GM23338 (cell line): ENCODE results near the gene FBXL19.

Source experiments
- CREB1 ChIP-seq: fragments of 250-450 bp; sonication (Bioruptor Pico); IDR thresholded peaks from 2 replicates; pipeline ENCODE4 v1.5.0; 2020; ENCODE audit warnings: low read depth, mild to moderate bottlenecking, moderate library complexity
- EZH2 ChIP-seq: fragments of 200-600 bp; sonication (generic); IDR thresholded peaks from one replicate; pipeline ENCODE4 v1.8.0; 2017; ENCODE audit warnings: antibody characterized with exemption, mild to moderate bottlenecking, low read depth; ENCODE audit not compliant: unreplicated experiment
- EZH2phosphoT487 ChIP-seq: fragments of 200-600 bp; sonication (generic); IDR thresholded peaks from one replicate; pipeline ENCODE4 v1.8.1; 2018; ENCODE audit warnings: antibody characterized with exemption; ENCODE audit not compliant: unreplicated experiment
- JUNB ChIP-seq: IDR thresholded peaks from one replicate; pipeline ENCODE4 v1.6.1; 2016; ENCODE audit warnings: antibody characterized with exemption; ENCODE audit not compliant: unreplicated experiment
- NANOG ChIP-seq: IDR thresholded peaks from 2 replicates; pipeline ENCODE4 v1.6.1; 2016; ENCODE audit warnings: antibody characterized with exemption, borderline replicate concordance
- POLR2AphosphoS5 ChIP-seq: IDR thresholded peaks from 2 replicates; pipeline ENCODE4 v1.6.1; 2016; ENCODE audit warnings: antibody characterized with exemption, low read depth
- STAT1 ChIP-seq: IDR thresholded peaks from one replicate; pipeline ENCODE4 v1.6.1; 2016; ENCODE audit warnings: antibody characterized with exemption; ENCODE audit not compliant: unreplicated experiment
- ZNF114 ChIP-seq: fragments of 250-450 bp; sonication (Bioruptor Pico); IDR thresholded peaks from 2 replicates; pipeline ENCODE4 v1.5.0; 2020; ENCODE audit warnings: mild to moderate bottlenecking, moderate library complexity
- TF ChIP-seq, protein P1 (sequence below), 2 experiments: fragments of 200-600 bp in 1 of 2; sonication (generic) in 1 of 2; conservative IDR thresholded peaks; 2 replicates each; pipeline versions ENCODE4 v1.5.1 to v1.6.1; 2016 to 2017; ENCODE audit warnings: antibody characterized with exemption in 2 of 2, low read depth in 2 of 2, mild to moderate bottlenecking in 2 of 2, moderate library complexity in 1 of 2
- TF ChIP-seq, protein P2 (sequence below): IDR thresholded peaks from one replicate; pipeline ENCODE4 v1.6.1; 2018; ENCODE audit warnings: antibody characterized with exemption; ENCODE audit not compliant: unreplicated experiment
- TF ChIP-seq, protein P3 (sequence below): IDR thresholded peaks from 2 replicates; pipeline ENCODE4 v1.6.1; 2016; ENCODE audit warnings: antibody characterized with exemption
- TF ChIP-seq, protein P4 (sequence below): fragments of 250-450 bp; sonication (Bioruptor Pico); IDR thresholded peaks from 2 replicates; pipeline ENCODE4 v1.5.0; 2020; ENCODE audit warnings: mild to moderate bottlenecking, moderate library complexity

DNA sequence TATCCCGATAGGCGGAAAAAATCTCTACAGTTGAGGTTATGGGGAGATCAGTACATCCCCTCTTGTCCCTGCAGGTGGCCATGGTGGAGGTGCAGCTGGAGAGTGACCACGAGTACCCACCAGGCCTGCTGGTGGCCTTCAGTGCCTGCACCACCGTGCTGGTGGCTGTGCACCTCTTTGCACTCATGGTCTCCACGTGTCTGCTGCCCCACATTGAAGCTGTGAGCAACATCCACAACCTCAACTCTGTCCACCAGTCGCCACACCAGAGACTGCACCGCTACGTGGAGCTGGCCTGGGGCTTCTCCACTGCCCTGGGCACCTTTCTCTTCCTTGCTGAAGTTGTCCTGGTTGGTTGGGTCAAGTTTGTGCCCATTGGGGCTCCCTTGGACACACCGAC, 29.7 kb downstream of the FBXL19 start:
- TF ChIP-seq, protein P1, sequence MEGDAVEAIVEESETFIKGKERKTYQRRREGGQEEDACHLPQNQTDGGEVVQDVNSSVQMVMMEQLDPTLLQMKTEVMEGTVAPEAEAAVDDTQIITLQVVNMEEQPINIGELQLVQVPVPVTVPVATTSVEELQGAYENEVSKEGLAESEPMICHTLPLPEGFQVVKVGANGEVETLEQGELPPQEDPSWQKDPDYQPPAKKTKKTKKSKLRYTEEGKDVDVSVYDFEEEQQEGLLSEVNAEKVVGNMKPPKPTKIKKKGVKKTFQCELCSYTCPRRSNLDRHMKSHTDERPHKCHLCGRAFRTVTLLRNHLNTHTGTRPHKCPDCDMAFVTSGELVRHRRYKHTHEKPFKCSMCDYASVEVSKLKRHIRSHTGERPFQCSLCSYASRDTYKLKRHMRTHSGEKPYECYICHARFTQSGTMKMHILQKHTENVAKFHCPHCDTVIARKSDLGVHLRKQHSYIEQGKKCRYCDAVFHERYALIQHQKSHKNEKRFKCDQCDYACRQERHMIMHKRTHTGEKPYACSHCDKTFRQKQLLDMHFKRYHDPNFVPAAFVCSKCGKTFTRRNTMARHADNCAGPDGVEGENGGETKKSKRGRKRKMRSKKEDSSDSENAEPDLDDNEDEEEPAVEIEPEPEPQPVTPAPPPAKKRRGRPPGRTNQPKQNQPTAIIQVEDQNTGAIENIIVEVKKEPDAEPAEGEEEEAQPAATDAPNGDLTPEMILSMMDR (conservative IDR thresholded peaks at IDR 0.05; ENCODE audit: low read depth in 2 of 2), result no peak
- TF ChIP-seq POLR2AphosphoS5 (no peak), EZH2 (no peak), NANOG (no peak), JUNB (no peak), STAT1 (no peak), EZH2phosphoT487 (no peak), CREB1 (CRISPR knock-in tag) (no peak), ZNF114 (CRISPR knock-in tag) (no peak)
- TF ChIP-seq, protein P2, sequence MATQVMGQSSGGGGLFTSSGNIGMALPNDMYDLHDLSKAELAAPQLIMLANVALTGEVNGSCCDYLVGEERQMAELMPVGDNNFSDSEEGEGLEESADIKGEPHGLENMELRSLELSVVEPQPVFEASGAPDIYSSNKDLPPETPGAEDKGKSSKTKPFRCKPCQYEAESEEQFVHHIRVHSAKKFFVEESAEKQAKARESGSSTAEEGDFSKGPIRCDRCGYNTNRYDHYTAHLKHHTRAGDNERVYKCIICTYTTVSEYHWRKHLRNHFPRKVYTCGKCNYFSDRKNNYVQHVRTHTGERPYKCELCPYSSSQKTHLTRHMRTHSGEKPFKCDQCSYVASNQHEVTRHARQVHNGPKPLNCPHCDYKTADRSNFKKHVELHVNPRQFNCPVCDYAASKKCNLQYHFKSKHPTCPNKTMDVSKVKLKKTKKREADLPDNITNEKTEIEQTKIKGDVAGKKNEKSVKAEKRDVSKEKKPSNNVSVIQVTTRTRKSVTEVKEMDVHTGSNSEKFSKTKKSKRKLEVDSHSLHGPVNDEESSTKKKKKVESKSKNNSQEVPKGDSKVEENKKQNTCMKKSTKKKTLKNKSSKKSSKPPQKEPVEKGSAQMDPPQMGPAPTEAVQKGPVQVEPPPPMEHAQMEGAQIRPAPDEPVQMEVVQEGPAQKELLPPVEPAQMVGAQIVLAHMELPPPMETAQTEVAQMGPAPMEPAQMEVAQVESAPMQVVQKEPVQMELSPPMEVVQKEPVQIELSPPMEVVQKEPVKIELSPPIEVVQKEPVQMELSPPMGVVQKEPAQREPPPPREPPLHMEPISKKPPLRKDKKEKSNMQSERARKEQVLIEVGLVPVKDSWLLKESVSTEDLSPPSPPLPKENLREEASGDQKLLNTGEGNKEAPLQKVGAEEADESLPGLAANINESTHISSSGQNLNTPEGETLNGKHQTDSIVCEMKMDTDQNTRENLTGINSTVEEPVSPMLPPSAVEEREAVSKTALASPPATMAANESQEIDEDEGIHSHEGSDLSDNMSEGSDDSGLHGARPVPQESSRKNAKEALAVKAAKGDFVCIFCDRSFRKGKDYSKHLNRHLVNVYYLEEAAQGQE, result no peak
- TF ChIP-seq, protein P3, sequence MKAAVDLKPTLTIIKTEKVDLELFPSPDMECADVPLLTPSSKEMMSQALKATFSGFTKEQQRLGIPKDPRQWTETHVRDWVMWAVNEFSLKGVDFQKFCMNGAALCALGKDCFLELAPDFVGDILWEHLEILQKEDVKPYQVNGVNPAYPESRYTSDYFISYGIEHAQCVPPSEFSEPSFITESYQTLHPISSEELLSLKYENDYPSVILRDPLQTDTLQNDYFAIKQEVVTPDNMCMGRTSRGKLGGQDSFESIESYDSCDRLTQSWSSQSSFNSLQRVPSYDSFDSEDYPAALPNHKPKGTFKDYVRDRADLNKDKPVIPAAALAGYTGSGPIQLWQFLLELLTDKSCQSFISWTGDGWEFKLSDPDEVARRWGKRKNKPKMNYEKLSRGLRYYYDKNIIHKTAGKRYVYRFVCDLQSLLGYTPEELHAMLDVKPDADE, result no peak
- TF ChIP-seq, protein P4, sequence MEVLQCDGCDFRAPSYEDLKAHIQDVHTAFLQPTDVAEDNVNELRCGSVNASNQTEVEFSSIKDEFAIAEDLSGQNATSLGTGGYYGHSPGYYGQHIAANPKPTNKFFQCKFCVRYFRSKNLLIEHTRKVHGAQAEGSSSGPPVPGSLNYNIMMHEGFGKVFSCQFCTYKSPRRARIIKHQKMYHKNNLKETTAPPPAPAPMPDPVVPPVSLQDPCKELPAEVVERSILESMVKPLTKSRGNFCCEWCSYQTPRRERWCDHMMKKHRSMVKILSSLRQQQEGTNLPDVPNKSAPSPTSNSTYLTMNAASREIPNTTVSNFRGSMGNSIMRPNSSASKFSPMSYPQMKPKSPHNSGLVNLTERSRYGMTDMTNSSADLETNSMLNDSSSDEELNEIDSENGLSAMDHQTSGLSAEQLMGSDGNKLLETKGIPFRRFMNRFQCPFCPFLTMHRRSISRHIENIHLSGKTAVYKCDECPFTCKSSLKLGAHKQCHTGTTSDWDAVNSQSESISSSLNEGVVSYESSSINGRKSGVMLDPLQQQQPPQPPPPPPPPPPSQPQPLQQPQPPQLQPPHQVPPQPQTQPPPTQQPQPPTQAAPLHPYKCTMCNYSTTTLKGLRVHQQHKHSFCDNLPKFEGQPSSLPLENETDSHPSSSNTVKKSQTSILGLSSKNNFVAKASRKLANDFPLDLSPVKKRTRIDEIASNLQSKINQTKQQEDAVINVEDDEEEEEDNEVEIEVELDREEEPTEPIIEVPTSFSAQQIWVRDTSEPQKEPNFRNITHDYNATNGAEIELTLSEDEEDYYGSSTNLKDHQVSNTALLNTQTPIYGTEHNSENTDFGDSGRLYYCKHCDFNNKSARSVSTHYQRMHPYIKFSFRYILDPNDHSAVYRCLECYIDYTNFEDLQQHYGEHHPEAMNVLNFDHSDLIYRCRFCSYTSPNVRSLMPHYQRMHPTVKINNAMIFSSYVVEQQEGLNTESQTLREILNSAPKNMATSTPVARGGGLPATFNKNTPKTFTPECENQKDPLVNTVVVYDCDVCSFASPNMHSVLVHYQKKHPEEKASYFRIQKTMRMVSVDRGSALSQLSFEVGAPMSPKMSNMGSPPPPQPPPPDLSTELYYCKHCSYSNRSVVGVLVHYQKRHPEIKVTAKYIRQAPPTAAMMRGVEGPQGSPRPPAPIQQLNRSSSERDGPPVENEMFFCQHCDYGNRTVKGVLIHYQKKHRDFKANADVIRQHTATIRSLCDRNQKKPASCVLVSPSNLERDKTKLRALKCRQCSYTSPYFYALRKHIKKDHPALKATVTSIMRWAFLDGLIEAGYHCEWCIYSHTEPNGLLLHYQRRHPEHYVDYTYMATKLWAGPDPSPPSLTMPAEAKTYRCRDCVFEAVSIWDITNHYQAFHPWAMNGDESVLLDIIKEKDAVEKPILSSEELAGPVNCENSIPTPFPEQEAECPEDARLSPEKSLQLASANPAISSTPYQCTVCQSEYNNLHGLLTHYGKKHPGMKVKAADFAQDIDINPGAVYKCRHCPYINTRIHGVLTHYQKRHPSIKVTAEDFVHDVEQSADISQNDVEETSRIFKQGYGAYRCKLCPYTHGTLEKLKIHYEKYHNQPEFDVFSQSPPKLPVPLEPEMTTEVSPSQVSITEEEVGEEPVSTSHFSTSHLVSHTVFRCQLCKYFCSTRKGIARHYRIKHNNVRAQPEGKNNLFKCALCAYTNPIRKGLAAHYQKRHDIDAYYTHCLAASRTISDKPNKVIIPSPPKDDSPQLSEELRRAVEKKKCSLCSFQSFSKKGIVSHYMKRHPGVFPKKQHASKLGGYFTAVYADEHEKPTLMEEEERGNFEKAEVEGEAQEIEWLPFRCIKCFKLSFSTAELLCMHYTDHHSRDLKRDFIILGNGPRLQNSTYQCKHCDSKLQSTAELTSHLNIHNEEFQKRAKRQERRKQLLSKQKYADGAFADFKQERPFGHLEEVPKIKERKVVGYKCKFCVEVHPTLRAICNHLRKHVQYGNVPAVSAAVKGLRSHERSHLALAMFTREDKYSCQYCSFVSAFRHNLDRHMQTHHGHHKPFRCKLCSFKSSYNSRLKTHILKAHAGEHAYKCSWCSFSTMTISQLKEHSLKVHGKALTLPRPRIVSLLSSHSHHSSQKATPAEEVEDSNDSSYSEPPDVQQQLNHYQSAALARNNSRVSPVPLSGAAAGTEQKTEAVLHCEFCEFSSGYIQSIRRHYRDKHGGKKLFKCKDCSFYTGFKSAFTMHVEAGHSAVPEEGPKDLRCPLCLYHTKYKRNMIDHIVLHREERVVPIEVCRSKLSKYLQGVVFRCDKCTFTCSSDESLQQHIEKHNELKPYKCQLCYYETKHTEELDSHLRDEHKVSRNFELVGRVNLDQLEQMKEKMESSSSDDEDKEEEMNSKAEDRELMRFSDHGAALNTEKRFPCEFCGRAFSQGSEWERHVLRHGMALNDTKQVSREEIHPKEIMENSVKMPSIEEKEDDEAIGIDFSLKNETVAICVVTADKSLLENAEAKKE (CRISPR knock-in tag), result no peak
